GM12878 (cell line): Measurements from ENCODE around the gene EGFL8. TPM values are rescaled to one million over a fixed set of nuclear protein-coding genes. Genes with fewer than 3 reads are reported as not detected.

Experiments
- ATAC-seq: fragments of 200-7000 bp; cut with Tn5 transposase; 3 replicates; pipeline ENCODE4 v1.9.1; 2020; ENCODE audit warnings: mild to moderate bottlenecking, moderate library complexity
- BruUV-seq: library from RNA; stranded (reverse); fragments of 400-500 nt; replicated peaks from 2 replicates; lab custom pipeline; 2021; lab: Mats Ljungman, UMichigan
- CTCF ChIA-PET: fragments of 300-600 bp; sonication (Branson Sonifier 250); formaldehyde crosslinking; extraction: SDS; loops from one replicate; lab custom pipeline; 2021; ENCODE audit warnings: inconsistent platforms; lab: Yijun Ruan, JAX
- POLR2A ChIA-PET: fragments of 350-600 bp; formaldehyde crosslinking; extraction: SDS; loops from one replicate; lab custom pipeline; 2021; ENCODE audit warnings: inconsistent platforms; lab: Charles Lee
- RAD21 ChIA-PET: fragments of 300-600 bp; sonication (Branson Sonifier 250); formaldehyde crosslinking; loops from one replicate; lab custom pipeline; 2023; ENCODE audit warnings: antibody characterized with exemption; ENCODE audit not compliant: unreplicated experiment; lab: Charles Lee
- SMC1A ChIA-PET: fragments of 300-600 bp; sonication (Branson Sonifier 250); formaldehyde crosslinking; loops from one replicate; lab custom pipeline; 2023; ENCODE audit not compliant: unreplicated experiment, uncharacterized antibody; lab: Charles Lee
- DNase-seq: peaks from one replicate; pipeline ENCODE4 v3.0.0-alpha.2; 2011; ENCODE audit warnings: low read depth, low spot score
- FAIRE-seq: peaks from 3 replicates; lab custom pipeline; 2011; peaks lifted over from hg19 to GRCh38; lab: Jason Lieb, UNC
- H2AFZ ChIP-seq: 2 replicates; pipeline ENCODE4 v1.6.0; 2011; ENCODE audit warnings: low read depth, low read length, control low read depth; ENCODE audit not compliant: control insufficient read depth
- H3K27ac ChIP-seq: 2 replicates; pipeline ENCODE4 v1.5.1; 2011; ENCODE audit warnings: control low read depth; ENCODE audit not compliant: control insufficient read depth, insufficient read depth
- H3K27me3 ChIP-seq, 2 experiments: replicated peaks in 1 of 2; 2 replicates each; pipeline versions ENCODE4 v1.6.0 to v1.6.1; 2011; ENCODE audit warnings: low read length in 1 of 2; ENCODE audit not compliant: control insufficient read depth in 2 of 2, insufficient read depth in 2 of 2
- H3K36me3 ChIP-seq, 2 experiments: 2 replicates each; pipeline ENCODE4 v1.5.1; 2011; ENCODE audit warnings: low read length in 1 of 2; ENCODE audit not compliant: control insufficient read depth in 2 of 2, insufficient read depth in 2 of 2
- H3K4me1 ChIP-seq: 2 replicates; pipeline ENCODE4 v1.6.1; 2011; ENCODE audit warnings: mild to moderate bottlenecking, low read length, moderate library complexity, mixed read lengths; ENCODE audit not compliant: control insufficient read depth, insufficient read depth
- H3K4me2 ChIP-seq: 2 replicates; pipeline ENCODE4 v1.6.0; 2011; ENCODE audit warnings: control low read depth; ENCODE audit not compliant: control insufficient read depth, insufficient read depth
- H3K4me3 ChIP-seq: fragments of 200-600 bp; sonication (generic); 2 replicates; pipeline ENCODE4 v1.5.1; 2016
- H3K79me2 ChIP-seq: 2 replicates; pipeline ENCODE4 v1.6.0; 2011; ENCODE audit warnings: low read length; ENCODE audit not compliant: control insufficient read depth, insufficient read depth
- H3K9ac ChIP-seq: 2 replicates; pipeline ENCODE4 v1.8.0; 2011; ENCODE audit warnings: low read length, control low read depth, mixed read lengths; ENCODE audit not compliant: control insufficient read depth, insufficient read depth
- H3K9me3 ChIP-seq: replicated peaks from 3 replicates; pipeline ENCODE4 v1.5.1; 2011; ENCODE audit warnings: mild to moderate bottlenecking, low read length; ENCODE audit not compliant: control insufficient read depth, insufficient read depth
- H4K20me1 ChIP-seq: 2 replicates; pipeline ENCODE4 v1.6.0; 2011; ENCODE audit not compliant: control insufficient read depth, insufficient read depth
- E4F1 ChIP-seq: fragments of 450-650 bp; IDR thresholded peaks from 2 replicates; pipeline ENCODE4 v1.6.1; 2018; ENCODE audit warnings: borderline replicate concordance, mild to moderate bottlenecking; ENCODE audit not compliant: partially characterized antibody
- FOXM1 ChIP-seq: IDR thresholded peaks from 2 replicates; pipeline ENCODE4 v1.6.1; 2012; ENCODE audit warnings: low read depth, mild to moderate bottlenecking, inconsistent platforms, low read length, moderate library complexity
- IRF3 ChIP-seq: fragments of 450-650 bp; IDR thresholded peaks from 2 replicates; pipeline ENCODE4 v1.6.1; 2014; ENCODE audit warnings: mild to moderate bottlenecking
- JUNB ChIP-seq: IDR thresholded peaks from 2 replicates; pipeline ENCODE4 v1.6.1; 2016; ENCODE audit warnings: antibody characterized with exemption, mild to moderate bottlenecking
- JUND ChIP-seq: IDR thresholded peaks from 2 replicates; pipeline ENCODE4 v1.6.1; 2012; ENCODE audit warnings: low read depth, mild to moderate bottlenecking, low read length, improper control_type of control experiment, moderate library complexity
- TAF1 ChIP-seq: IDR thresholded peaks from 2 replicates; pipeline ENCODE4 v1.6.1; 2011; ENCODE audit warnings: mild to moderate bottlenecking, low read depth, low read length, borderline replicate concordance
- YY1 ChIP-seq: IDR thresholded peaks from 2 replicates; pipeline ENCODE4 v1.6.1; 2011; ENCODE audit warnings: low read depth, mild to moderate bottlenecking, low read length
- ZNF592 ChIP-seq: fragments of 450-650 bp; IDR thresholded peaks from 2 replicates; pipeline ENCODE4 v1.6.1; 2017; ENCODE audit warnings: mild to moderate bottlenecking, moderate library complexity
- ZNF687 ChIP-seq: fragments of 450-650 bp; IDR thresholded peaks from 2 replicates; pipeline ENCODE4 v1.6.1; 2017; ENCODE audit warnings: mild to moderate bottlenecking, moderate library complexity
- WGBS: methylation state at CpG from one replicate; pipeline ENCODE4 v1.1.6; 2016; ENCODE audit warnings: low lambda C conversion rate; ENCODE audit not compliant: insufficient replicate concordance, insufficient coverage; ENCODE audit errors: missing lambda C conversion rate; 5-methylcytosine and 5-hydroxymethylcytosine counted together
- in situ Hi-C: fragments of 300-500 bp; cut with MboI; formaldehyde crosslinking; loops from 9 replicates; pipeline ENCODE4 v1.14.3; 2018; ENCODE audit warnings: mixed read lengths
- intact Hi-C: fragments of 100-400 bp; cut with micrococcal nuclease; formaldehyde crosslinking; loops from one replicate; pipeline ENCODE4 v1.14.2; 2022; ENCODE audit not compliant: unreplicated experiment
- polyA plus RNA-seq, 11 experiments: library from polyadenylated mRNA; depleted of rRNA in 4 of 11; unstranded in 6 of 11; stranded (reverse) in 5 of 11; fragments of >200 nt; fragmentation: Nextera tagmentation in 4 of 11; fragmentation: Illumina TruSeq in 1 of 11; extraction: Ambion mirVana in 4 of 11; extraction: Trizol in 1 of 11; gene quantifications; 1 replicate in 1 of 11; 2 replicates in 10 of 11; pipeline versions ENCODE4 v1.2.1 to v1.2.3, GENCODE V29; 2011 to 2016; ENCODE audit warnings: inconsistent platforms in 2 of 11, missing spikeins in 2 of 11, low read depth in 1 of 11
- total RNA-seq, 4 experiments: library from RNA; depleted of rRNA in 3 of 4; stranded (reverse); fragments of >200 nt in 3 of 4; fragmentation: Illumina TruSeq in 1 of 4; extraction: Trizol in 1 of 4; gene quantifications; 2 replicates each; pipeline versions ENCODE4 v1.2.1 to v1.2.3, GENCODE V29; 2013 to 2021

Gene EGFL8
- total and polyA plus RNA-seq, 10 of the 15 experiments (the other 5 are each of a cell fraction or from before 2014, with no cell fraction given) = 0.07 to 3.5 (median 1.4) TPM

- FAIRE-seq (no peak), DNase-seq (no peak), ATAC-seq (no peak)
- H3K4me1 ChIP-seq = no peaks in the 10 kb centered on the region
- no peak overlapping the region for H3K4me3 ChIP-seq
- H4K20me1 ChIP-seq = no peaks in the 10 kb centered on the region
- CTCF ChIA-PET = interaction anchor here (0.6 kb wide), 1 partner anchor 29 kb away, joined by 3 read pairs; no protein-coding TSS in a partner anchor
- in situ Hi-C loops = no loop called here
- intact Hi-C loops = no loop called here
- RAD21 ChIA-PET = no interaction called here
- no peak overlapping the region for H3K9ac ChIP-seq
- no peak overlapping the region for H3K27ac ChIP-seq
- BruUV-seq = no TSS peak
- H2AFZ ChIP-seq = no peak overlapping the region
- H3K9me3 ChIP-seq = no peaks in the 10 kb centered on the region
- WGBS = 61% methylated on average over 6 of the region's 6 CpGs
- H3K27me3 ChIP-seq = peaks cover 2 to 3% of the 10 kb centered on the region in 2 experiments; a peak in 3 of 4 replicates
- H3K4me2 ChIP-seq = no peak overlapping the region
- H3K79me2 ChIP-seq = no peaks in the 10 kb centered on the region
- POLR2A ChIA-PET = no interaction called here
- no peaks in the 10 kb centered on the region for H3K36me3 ChIP-seq
- SMC1A ChIA-PET = no interaction called here
- TF ChIP-seq JUNB = no peak
- TF ChIP-seq E4F1 = no peak
- TF ChIP-seq TAF1 = no peak
- TF ChIP-seq FOXM1 = no peak
- no peak for TF ChIP-seq IRF3
- TF ChIP-seq JUND = no peak
- TF ChIP-seq YY1 = no peak
- no peak for TF ChIP-seq ZNF687
- TF ChIP-seq ZNF592 = no peak
Observed at GRCh38 chr6:32213649-32214048, 49.3 kb downstream of the EGFL8 start.
